Measurements from ENCODE around the gene CDH20.

CDH20 gene

GRCh38 chr18:61589053-61589723 lies 256.0 kb downstream of the CDH20 start:
- Histone ChIP-seq H3K27me3 (ENCODE audit: control insufficient read depth in 1 of 2, insufficient read depth in 2 of 2, low read length in 2 of 2) (no peaks in the 10 kb centered on the region), H3K4me1 (ENCODE audit: control insufficient read depth, insufficient read depth, low read length) (peaks cover 3% of the 10 kb centered on the region)

GRCh38 chr18:61589724-61590065 lies 256.5 kb downstream of the CDH20 start:
- no peak overlapping the region for H3K27ac ChIP-seq (ENCODE audit: low read length)
- H3K27me3 ChIP-seq (ENCODE audit: control insufficient read depth in 1 of 2, insufficient read depth in 2 of 2, low read length in 2 of 2): no peaks in the 10 kb centered on the region

More at GRCh38 chr18:61589053-61589723, 256.0 kb downstream of the CDH20 start:
- Histone ChIP-seq H3K36me3 (ENCODE audit: control insufficient read depth in 2 of 2, insufficient read depth in 2 of 2, low read length in 2 of 2) (no peaks in the 10 kb centered on the region), H3K4me3 (ENCODE audit: low read length in 2 of 2) (no peak overlapping the region), H3K27ac (ENCODE audit: low read length) (no peak overlapping the region), H3K9ac (ENCODE audit: low read length in 2 of 2) (no peak overlapping the region), H3K9me3 (ENCODE audit: control insufficient read depth in 2 of 2, low read length in 2 of 2) (no peaks in the 10 kb centered on the region)

GRCh38 chr18:61591253-61591652 lies 258.0 kb downstream of the CDH20 start:
- no peaks in the 10 kb centered on the region for H3K36me3 ChIP-seq (ENCODE audit: control insufficient read depth in 2 of 2, insufficient read depth in 2 of 2, low read length in 2 of 2)
- peaks cover 3% of the 10 kb centered on the region for H3K4me1 ChIP-seq (ENCODE audit: control insufficient read depth, insufficient read depth, low read length)
- no peak overlapping the region for H3K9ac ChIP-seq (ENCODE audit: low read length in 2 of 2)
- H3K4me3 ChIP-seq (ENCODE audit: low read length in 2 of 2): no peak overlapping the region
- no peak overlapping the region for H3K27ac ChIP-seq (ENCODE audit: low read length)
- no peaks in the 10 kb centered on the region for H3K27me3 ChIP-seq (ENCODE audit: control insufficient read depth in 1 of 2, insufficient read depth in 2 of 2, low read length in 2 of 2)
- no peaks in the 10 kb centered on the region for H3K9me3 ChIP-seq (ENCODE audit: control insufficient read depth in 2 of 2, low read length in 2 of 2)

More at GRCh38 chr18:61589724-61590065, 256.5 kb downstream of the CDH20 start:
- H3K9ac ChIP-seq (ENCODE audit: low read length in 2 of 2): no peak overlapping the region
- H3K9me3 ChIP-seq (ENCODE audit: control insufficient read depth in 2 of 2, low read length in 2 of 2): no peaks in the 10 kb centered on the region
- no peaks in the 10 kb centered on the region for H3K36me3 ChIP-seq (ENCODE audit: control insufficient read depth in 2 of 2, insufficient read depth in 2 of 2, low read length in 2 of 2)
- H3K4me3 ChIP-seq (ENCODE audit: low read length in 2 of 2): no peak overlapping the region
- peaks cover 3% of the 10 kb centered on the region for H3K4me1 ChIP-seq (ENCODE audit: control insufficient read depth, insufficient read depth, low read length)

- Histone ChIP-seq H3K27me3 (ENCODE audit: control insufficient read depth in 1 of 2, insufficient read depth in 2 of 2, low read length in 2 of 2) (peaks cover 0 to 2% of the 10 kb centered on the region in 2 donors), H3K4me1 (ENCODE audit: control insufficient read depth, insufficient read depth, low read length) (no peaks in the 10 kb centered on the region), H3K9ac (ENCODE audit: low read length in 2 of 2) (no peak overlapping the region), H3K36me3 (ENCODE audit: control insufficient read depth in 2 of 2, insufficient read depth in 2 of 2, low read length in 2 of 2) (no peaks in the 10 kb centered on the region), H3K9me3 (ENCODE audit: control insufficient read depth in 2 of 2, low read length in 2 of 2) (no peaks in the 10 kb centered on the region), H3K4me3 (ENCODE audit: low read length in 2 of 2) (no peak overlapping the region), H3K27ac (ENCODE audit: low read length) (no peak overlapping the region)
Measured at GRCh38 chr18:61595615-61596251, 262.5 kb downstream of the CDH20 start.

- H3K4me1 ChIP-seq (ENCODE audit: control insufficient read depth, insufficient read depth, low read length): no peaks in the 10 kb centered on the region
- H3K4me3 ChIP-seq (ENCODE audit: low read length in 2 of 2): no peak overlapping the region
- no peak overlapping the region for H3K27ac ChIP-seq (ENCODE audit: low read length)
- no peaks in the 10 kb centered on the region for H3K9me3 ChIP-seq (ENCODE audit: control insufficient read depth in 2 of 2, low read length in 2 of 2)
- peaks cover 0 to 2% of the 10 kb centered on the region in 2 donors for H3K27me3 ChIP-seq (ENCODE audit: control insufficient read depth in 1 of 2, insufficient read depth in 2 of 2, low read length in 2 of 2)
- H3K36me3 ChIP-seq (ENCODE audit: control insufficient read depth in 2 of 2, insufficient read depth in 2 of 2, low read length in 2 of 2): no peaks in the 10 kb centered on the region
- H3K9ac ChIP-seq (ENCODE audit: low read length in 2 of 2): no peak overlapping the region
Measured at GRCh38 chr18:61596296-61596695, 263.1 kb downstream of the CDH20 start.

GRCh38 chr18:61597316-61597715 lies 264.1 kb downstream of the CDH20 start:
- Histone ChIP-seq H3K9me3 (ENCODE audit: control insufficient read depth in 2 of 2, low read length in 2 of 2) (no peaks in the 10 kb centered on the region), H3K27me3 (ENCODE audit: control insufficient read depth in 1 of 2, insufficient read depth in 2 of 2, low read length in 2 of 2) (peaks cover 0 to 2% of the 10 kb centered on the region in 2 donors), H3K4me3 (ENCODE audit: low read length in 2 of 2) (no peak overlapping the region), H3K36me3 (ENCODE audit: control insufficient read depth in 2 of 2, insufficient read depth in 2 of 2, low read length in 2 of 2) (no peaks in the 10 kb centered on the region), H3K9ac (ENCODE audit: low read length in 2 of 2) (no peak overlapping the region), H3K27ac (ENCODE audit: low read length) (no peak overlapping the region), H3K4me1 (ENCODE audit: control insufficient read depth, insufficient read depth, low read length) (no peaks in the 10 kb centered on the region)

- H3K27ac ChIP-seq (ENCODE audit: low read length): no peak overlapping the region
- peaks cover 0 to 2% of the 10 kb centered on the region in 2 donors for H3K27me3 ChIP-seq (ENCODE audit: control insufficient read depth in 1 of 2, insufficient read depth in 2 of 2, low read length in 2 of 2)
- no peak overlapping the region for H3K4me3 ChIP-seq (ENCODE audit: low read length in 2 of 2)
- no peaks in the 10 kb centered on the region for H3K9me3 ChIP-seq (ENCODE audit: control insufficient read depth in 2 of 2, low read length in 2 of 2)
- H3K9ac ChIP-seq (ENCODE audit: low read length in 2 of 2): no peak overlapping the region
- no peaks in the 10 kb centered on the region for H3K4me1 ChIP-seq (ENCODE audit: control insufficient read depth, insufficient read depth, low read length)
- H3K36me3 ChIP-seq (ENCODE audit: control insufficient read depth in 2 of 2, insufficient read depth in 2 of 2, low read length in 2 of 2): no peaks in the 10 kb centered on the region
Measured at GRCh38 chr18:61600422-61600821, 267.2 kb downstream of the CDH20 start.

- H3K4me1 ChIP-seq (ENCODE audit: control insufficient read depth, insufficient read depth, low read length): peaks cover 3% of the 10 kb centered on the region
- no peak overlapping the region for H3K9ac ChIP-seq (ENCODE audit: low read length in 2 of 2)
- H3K27ac ChIP-seq (ENCODE audit: low read length): no peak overlapping the region
- H3K27me3 ChIP-seq (ENCODE audit: control insufficient read depth in 1 of 2, insufficient read depth in 2 of 2, low read length in 2 of 2): peaks cover 0 to 2% of the 10 kb centered on the region in 2 donors
- no peaks in the 10 kb centered on the region for H3K36me3 ChIP-seq (ENCODE audit: control insufficient read depth in 2 of 2, insufficient read depth in 2 of 2, low read length in 2 of 2)
- no peaks in the 10 kb centered on the region for H3K9me3 ChIP-seq (ENCODE audit: control insufficient read depth in 2 of 2, low read length in 2 of 2)
- H3K4me3 ChIP-seq (ENCODE audit: low read length in 2 of 2): no peak overlapping the region
Measured at GRCh38 chr18:61602836-61603235, 269.6 kb downstream of the CDH20 start.

Data from stomach smooth muscle (tissue), 2 donors.